Activated CD4-positive, alpha-beta T cell treated with anti-CD3 and anti-CD28 coated beads for 36 hours (primary cell): Measurements from ENCODE around the gene ADAMTS13. TPM values are rescaled to one million over a fixed set of nuclear protein-coding genes. Genes with fewer than 3 reads are reported as not detected.

ENCODE experiments used
- ATAC-seq: fragments of 200-7000 bp; cut with Tn5 transposase; one replicate; pipeline ENCODE4 v1.10.0; 2021; ENCODE audit warnings: mild to moderate bottlenecking, moderate library complexity
- CTCF ChIA-PET: fragments of 350-600 bp; sonication (Branson Sonifier 250); formaldehyde crosslinking; loops from one replicate; lab custom pipeline; 2021; ENCODE audit warnings: antibody characterized with exemption; lab: Charles Lee
- POLR2A ChIA-PET: fragments of 350-600 bp; sonication (Branson Sonifier 250); formaldehyde crosslinking; loops from one replicate; lab custom pipeline; 2021; ENCODE audit warnings: antibody characterized with exemption, inconsistent platforms; lab: Charles Lee
- DNase-seq: peaks from one replicate; pipeline ENCODE4 v3.0.0-alpha.2; 2020
- H3K27ac Mint-ChIP-seq: one replicate; pipeline ENCODE4 v1.8.0; 2021; ENCODE audit warnings: mixed read lengths
- H3K27me3 Mint-ChIP-seq: one replicate; pipeline ENCODE4 v1.8.0; 2021; ENCODE audit warnings: mixed read lengths
- H3K36me3 Mint-ChIP-seq: one replicate; pipeline ENCODE4 v1.8.0; 2021; ENCODE audit warnings: low read depth, mixed read lengths
- H3K4me1 Mint-ChIP-seq: one replicate; pipeline ENCODE4 v1.8.0; 2021; ENCODE audit warnings: mixed read lengths
- H3K4me3 Mint-ChIP-seq: one replicate; pipeline ENCODE4 v1.8.0; 2021; ENCODE audit warnings: mild to moderate bottlenecking, moderate library complexity, mixed read lengths
- H3K9me3 Mint-ChIP-seq: one replicate; pipeline ENCODE4 v1.8.0; 2021; ENCODE audit warnings: low read depth, mixed read lengths
- intact Hi-C, 2 experiments: fragments of 100-400 bp; cut with DNase I in 1 of 2; cut with micrococcal nuclease in 1 of 2; formaldehyde crosslinking; loops; one replicate each; pipeline versions ENCODE4 v1.14.2 to v1.15.1; 2022 to 2024; cut with DNase I, micrococcal nuclease
- total RNA-seq, 2 experiments: library from RNA; stranded (reverse); gene quantifications; one replicate each; pipeline ENCODE4 v1.2.3, GENCODE V29; 2021

ADAMTS13 gene
- total RNA-seq, 2 experiments from 2014 or later = 1.7 to 2.5 TPM

GRCh38 chr9:133463864-133464615, 41.9 kb downstream of the ADAMTS13 start:
- Mint-ChIP-seq H3K4me3 (no peak overlapping the region), H3K27me3 (no peaks in the 10 kb centered on the region), H3K9me3 (no peaks in the 10 kb centered on the region), H3K36me3 (no peaks in the 10 kb centered on the region), H3K4me1 (no peaks in the 10 kb centered on the region), H3K27ac (no peak overlapping the region)
- CTCF ChIA-PET = interaction anchor here (0.6 kb wide), 1 partner anchor 354 kb away, joined by 3 read pairs; no protein-coding TSS in a partner anchor
- no peak for DNase-seq
- intact Hi-C loops = no loop called here
- ATAC-seq = no peak
- POLR2A ChIA-PET = interaction anchor here (0.6 kb wide), 1 partner anchor 237 kb away, joined by 4 read pairs; no protein-coding TSS in a partner anchor

GRCh38 chr9:133464638-133465037, 42.5 kb downstream of the ADAMTS13 start:
- H3K27ac Mint-ChIP-seq = no peak overlapping the region
- DNase-seq = no peak
- intact Hi-C loops = no loop called here
- no peaks in the 10 kb centered on the region for H3K36me3 Mint-ChIP-seq
- no peaks in the 10 kb centered on the region for H3K9me3 Mint-ChIP-seq
- POLR2A ChIA-PET = interaction anchor here (0.6 kb wide), 1 partner anchor 236 kb away, joined by 4 read pairs; no protein-coding TSS in a partner anchor
- ATAC-seq = no peak
- CTCF ChIA-PET = no interaction called here
- no peak overlapping the region for H3K4me3 Mint-ChIP-seq
- H3K4me1 Mint-ChIP-seq = no peaks in the 10 kb centered on the region
- H3K27me3 Mint-ChIP-seq = no peaks in the 10 kb centered on the region

- Mint-ChIP-seq H3K4me1 (no peaks in the 10 kb centered on the region), H3K27me3 (no peaks in the 10 kb centered on the region), H3K36me3 (no peaks in the 10 kb centered on the region), H3K27ac (no peak overlapping the region), H3K4me3 (no peak overlapping the region), H3K9me3 (no peaks in the 10 kb centered on the region)
- intact Hi-C loops = no loop called here
- POLR2A ChIA-PET = no interaction called here
- no peak for DNase-seq
- CTCF ChIA-PET = interaction anchor here (1.6 kb wide), 1 partner anchor 14 kb away, joined by 3 read pairs; the partner anchor contains the start of gene SLC2A6
- no peak for ATAC-seq
Measured at GRCh38 chr9:133465984-133466383, 43.8 kb downstream of the ADAMTS13 start.

- ChIA-PET CTCF (no interaction called here), POLR2A (no interaction called here)
- DNase-seq (no peak), ATAC-seq (no peak)
- no peaks in the 10 kb centered on the region for H3K9me3 Mint-ChIP-seq
- no peak overlapping the region for H3K4me3 Mint-ChIP-seq
- H3K36me3 Mint-ChIP-seq = no peaks in the 10 kb centered on the region
- intact Hi-C loops = no loop called here
- no peaks in the 10 kb centered on the region for H3K4me1 Mint-ChIP-seq
- H3K27ac Mint-ChIP-seq = no peak overlapping the region
- H3K27me3 Mint-ChIP-seq = no peaks in the 10 kb centered on the region
Measured at GRCh38 chr9:133467101-133467500, 44.9 kb downstream of the ADAMTS13 start.

- H3K4me3 Mint-ChIP-seq = no peak overlapping the region
- ATAC-seq (no peak), DNase-seq (no peak)
- H3K4me1 Mint-ChIP-seq = no peaks in the 10 kb centered on the region
- no peaks in the 10 kb centered on the region for H3K9me3 Mint-ChIP-seq
- ChIA-PET CTCF (interaction anchor here (0.7 kb wide), 1 partner anchor 274 kb away, joined by 3 read pairs; no protein-coding TSS in a partner anchor), POLR2A (no interaction called here)
- intact Hi-C loops = no loop called here
- no peaks in the 10 kb centered on the region for H3K27me3 Mint-ChIP-seq
- no peaks in the 10 kb centered on the region for H3K36me3 Mint-ChIP-seq
- no peak overlapping the region for H3K27ac Mint-ChIP-seq
Measured at GRCh38 chr9:133468374-133468773, 46.2 kb downstream of the ADAMTS13 start.

GRCh38 chr9:133468777-133469421, 46.7 kb downstream of the ADAMTS13 start:
- Mint-ChIP-seq H3K4me1 (no peaks in the 10 kb centered on the region), H3K27ac (no peak overlapping the region), H3K9me3 (no peaks in the 10 kb centered on the region), H3K36me3 (no peaks in the 10 kb centered on the region), H3K4me3 (no peak overlapping the region), H3K27me3 (no peaks in the 10 kb centered on the region)
- ATAC-seq (no peak), DNase-seq (no peak)
- CTCF ChIA-PET = no interaction called here
- intact Hi-C loops = no loop called here
- POLR2A ChIA-PET = no interaction called here

GRCh38 chr9:133470427-133470924, 48.3 kb downstream of the ADAMTS13 start:
- no peak for ATAC-seq
- Mint-ChIP-seq H3K36me3 (no peaks in the 10 kb centered on the region), H3K27ac (no peak overlapping the region), H3K27me3 (no peaks in the 10 kb centered on the region), H3K9me3 (no peaks in the 10 kb centered on the region), H3K4me1 (no peaks in the 10 kb centered on the region), H3K4me3 (no peak overlapping the region)
- ChIA-PET POLR2A (no interaction called here), CTCF (no interaction called here)
- intact Hi-C loops = no loop called here
- no peak for DNase-seq

GRCh38 chr9:133470988-133471387, 48.8 kb downstream of the ADAMTS13 start:
- Mint-ChIP-seq H3K4me3 (no peak overlapping the region), H3K27ac (no peak overlapping the region), H3K4me1 (no peaks in the 10 kb centered on the region), H3K27me3 (no peaks in the 10 kb centered on the region), H3K36me3 (no peaks in the 10 kb centered on the region), H3K9me3 (no peaks in the 10 kb centered on the region)
- intact Hi-C loops = no loop called here
- DNase-seq (no peak), ATAC-seq (no peak)
- CTCF ChIA-PET = interaction anchor here (0.7 kb wide), 1 partner anchor 1717 kb away, joined by 3 read pairs; no protein-coding TSS in a partner anchor
- POLR2A ChIA-PET = interaction anchor here (0.7 kb wide), 1 partner anchor 97 kb away, joined by 4 read pairs; no protein-coding TSS in a partner anchor

GRCh38 chr9:133471551-133472276, 49.5 kb downstream of the ADAMTS13 start:
- ChIA-PET POLR2A (interaction anchor here (0.7 kb wide), 1 partner anchor 98 kb away, joined by 4 read pairs; no protein-coding TSS in a partner anchor), CTCF (interaction anchor here (0.7 kb wide), 1 partner anchor 1717 kb away, joined by 3 read pairs; no protein-coding TSS in a partner anchor)
- Mint-ChIP-seq H3K27me3 (no peaks in the 10 kb centered on the region), H3K4me3 (no peak overlapping the region), H3K27ac (no peak overlapping the region), H3K36me3 (no peaks in the 10 kb centered on the region), H3K4me1 (no peaks in the 10 kb centered on the region), H3K9me3 (no peaks in the 10 kb centered on the region)
- ATAC-seq (no peak), DNase-seq (no peak)
- intact Hi-C loops = no loop called here

GRCh38 chr9:133472277-133472645, 50.1 kb downstream of the ADAMTS13 start:
- CTCF ChIA-PET = no interaction called here
- POLR2A ChIA-PET = no interaction called here
- no peaks in the 10 kb centered on the region for H3K4me1 Mint-ChIP-seq
- no peaks in the 10 kb centered on the region for H3K36me3 Mint-ChIP-seq
- no peak overlapping the region for H3K4me3 Mint-ChIP-seq
- no peak overlapping the region for H3K27ac Mint-ChIP-seq
- intact Hi-C loops = no loop called here
- DNase-seq (no peak), ATAC-seq (no peak)
- no peaks in the 10 kb centered on the region for H3K27me3 Mint-ChIP-seq
- H3K9me3 Mint-ChIP-seq = no peaks in the 10 kb centered on the region

GRCh38 chr9:133472753-133473378, 50.7 kb downstream of the ADAMTS13 start:
- H3K4me1 Mint-ChIP-seq = no peaks in the 10 kb centered on the region
- H3K27me3 Mint-ChIP-seq = no peaks in the 10 kb centered on the region
- no peaks in the 10 kb centered on the region for H3K9me3 Mint-ChIP-seq
- CTCF ChIA-PET = no interaction called here
- H3K36me3 Mint-ChIP-seq = no peaks in the 10 kb centered on the region
- H3K27ac Mint-ChIP-seq = no peak overlapping the region
- intact Hi-C loops = no loop called here
- no peak overlapping the region for H3K4me3 Mint-ChIP-seq
- DNase-seq (no peak), ATAC-seq (no peak)
- POLR2A ChIA-PET = no interaction called here
